Heart right ventricle (tissue), 16 donors: ENCODE results near the gene ATP2C2. TPM values are rescaled to one million over a fixed set of nuclear protein-coding genes. Genes with fewer than 3 reads are reported as not detected.

Source experiments
- ATAC-seq, 8 donors: fragments of 200-7000 bp; cut with Tn5 transposase; one replicate each; pipeline ENCODE4 v1.9.1; 2020; ENCODE audit warnings: mild to moderate bottlenecking in 8 of 8, moderate library complexity in 8 of 8, moderate number of reproducible peaks in 1 of 8
- DNase-seq, 2 donors: peaks; one replicate each; pipeline ENCODE4 v3.0.0-alpha.2; 2020
- H3K27ac ChIP-seq, 10 donors: fragments of 200-600 bp; sonication (generic) in 2 of 10; one replicate each; pipeline versions ENCODE4 v1.5.0 to v1.8.0; 2020 to 2022; ENCODE audit warnings: mild to moderate bottlenecking in 3 of 10
- H3K27me3 ChIP-seq, 7 donors: fragments of 200-600 bp; one replicate each; pipeline ENCODE4 v1.8.0; 2021 to 2022; ENCODE audit warnings: mild to moderate bottlenecking in 2 of 7
- H3K36me3 ChIP-seq, 9 donors: fragments of 200-600 bp; sonication (generic) in 1 of 9; one replicate each; pipeline versions ENCODE4 v1.5.0 to v1.8.0; 2020 to 2022; ENCODE audit warnings: mild to moderate bottlenecking in 2 of 9
- H3K4me1 ChIP-seq, 9 donors: fragments of 200-600 bp; sonication (generic) in 1 of 9; one replicate each; pipeline versions ENCODE4 v1.5.0 to v1.8.0; 2020 to 2022; ENCODE audit warnings: mild to moderate bottlenecking in 4 of 9
- H3K4me3 ChIP-seq, 10 donors: fragments of 200-600 bp; sonication (generic) in 2 of 10; one replicate each; pipeline versions ENCODE4 v1.5.0 to v1.8.0; 2020 to 2022; ENCODE audit warnings: mild to moderate bottlenecking in 7 of 10, moderate library complexity in 2 of 10
- H3K9me3 ChIP-seq, 11 donors: fragments of 200-600 bp in 10 of 11; sonication (generic) in 2 of 11; one replicate each; pipeline versions ENCODE4 v1.5.0 to v1.8.0; 2013 to 2022; ENCODE audit warnings: mild to moderate bottlenecking in 2 of 11, control low read depth in 1 of 11, moderate library complexity in 1 of 11
- CTCF ChIP-seq, 9 donors: fragments of 200-600 bp; sonication (generic) in 2 of 9; IDR thresholded peaks; one replicate each; pipeline versions ENCODE4 v1.5.0 to v1.8.0; 2021 to 2022; ENCODE audit warnings: antibody characterized with exemption in 9 of 9, mild to moderate bottlenecking in 5 of 9, moderate library complexity in 1 of 9
- WGBS, 2 donors: extraction: QIAGEN DNeasy Blood & Tissue Kit; methylation state at CpG; one replicate each; pipeline ENCODE4 v1.1.7; 2013; ENCODE audit warnings: inconsistent platforms in 1 of 2; 5-methylcytosine and 5-hydroxymethylcytosine counted together
- intact Hi-C, 10 donors: fragments of 100-400 bp; cut with DNase I; formaldehyde crosslinking; loops; one replicate each; pipeline versions ENCODE4 v1.11.1 to v1.14.2; 2022
- polyA plus RNA-seq, 2 donors: library from polyadenylated mRNA; stranded (reverse); fragments of 200-250 nt; gene quantifications; one replicate each; pipeline ENCODE4 v1.2.3, GENCODE V29; 2013
- total RNA-seq, 10 donors: library from RNA; stranded (reverse); fragmentation: NEBNext Ultra II Directional in 3 of 10; extraction: Animal tissue kit (Norgen Biotek cat#: 25700) in 3 of 10; gene quantifications; one replicate each; pipeline versions ENCODE4 v1.2.1 to v1.2.4, GENCODE V29; 2021 to 2023
- donor health status: Arrhythmogenic right ventricular cardiomyopathy.
- donor health status: ischemic (EF 13 %, LVEDD 7.1; RV severe dilation, severe dysfunction).
- donor health status: healthy with polysubstance abuse.
- donor health status: DM: no; HTN: yes; CAD: no.
- donor health status: DM: no; HTN: no; CAD: no.
- donor health status: ischemic (EF 25% LVEDD 6.9; RV normal size, moderate dysfunction).
- donor health status: ischemic (EF 25% LVEDD 5.7; RV mildly dilated, moderate dysfunction).
- donor health status: healthy.
- donor health status: DM: yes; HTN: yes; CAD: no.
- donor health status: Ischemic cardiomyopathy.
- donor health status: ischemic (EF 35%, LVEDD 5.7; RV mildly dilated, moderate dysfunction).
- donor health status: nonischemic (EF 11% LVEDD 7.7; RV severe dilation, severe dysfunction).
- donor health status: DM: yes; HTN: yes; CAD: no.
- donor health status: PGD.
- donor health status: ischemic (EF 29% LVEDD 5.4; RV normal size, mild dysfunction).
- donor health status: nonischemic (EF 23%, LVEDD 6.1; RV moderate dilation, normal function).

Gene ATP2C2
- total and polyA plus RNA-seq, 12 donors = 0.01 TPM; not detected in 11

DNA sequence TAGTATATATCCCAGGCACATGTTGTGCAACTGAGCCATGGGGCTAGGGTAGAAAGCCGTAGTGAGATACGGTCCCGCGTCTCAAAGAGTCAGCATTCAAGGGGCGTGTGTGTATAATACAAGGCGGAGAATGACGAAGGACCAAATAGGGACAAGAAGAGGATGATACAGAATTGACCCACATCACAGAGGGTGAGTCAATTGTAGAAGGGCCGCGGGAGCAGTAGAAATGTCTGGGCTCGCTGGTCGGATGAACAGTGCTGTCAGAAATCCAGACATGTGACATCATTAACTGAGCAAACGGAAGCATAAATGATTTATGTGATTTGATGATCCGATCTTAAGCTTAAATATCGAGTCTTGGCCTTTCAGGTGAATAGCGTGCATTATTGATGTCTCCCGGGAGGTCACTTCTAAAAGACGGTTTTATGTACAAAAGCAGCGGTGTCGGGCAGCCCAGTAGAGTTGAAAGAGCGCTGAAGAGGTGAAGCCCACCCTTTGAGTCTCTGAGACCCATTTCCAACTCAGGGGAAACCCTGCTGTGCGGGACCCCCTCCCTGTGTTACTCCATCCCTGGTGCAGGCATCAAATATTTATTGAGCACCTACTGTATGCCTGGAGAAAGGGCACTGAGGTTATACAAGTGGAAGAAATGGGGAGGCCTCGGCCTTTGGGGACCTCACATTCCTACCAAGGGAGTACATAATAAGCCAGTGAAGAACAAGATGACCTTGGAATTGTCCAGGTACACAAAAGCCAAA lies 45.1 kb downstream of the ATP2C2 start:
- intact Hi-C loops = no loop called here
- ATAC-seq (no peak), DNase-seq (no peak)
- peaks cover 0 to 12% (median 0%) of the 10 kb centered on the region in 9 donors for H3K4me1 ChIP-seq
- TF ChIP-seq CTCF (IDR thresholded peaks at IDR 0.05) = no peak
- no peaks in the 10 kb centered on the region for H3K36me3 ChIP-seq
- no peak overlapping the region for H3K4me3 ChIP-seq
- peaks cover 0 to 12% (median 2%) of the 10 kb centered on the region in 7 donors for H3K27me3 ChIP-seq
- no peaks in the 10 kb centered on the region for H3K9me3 ChIP-seq
- H3K27ac ChIP-seq = no peak overlapping the region
- 94 to 96% methylated on average over 22 of the region's 22 CpGs for WGBS, 2 donors

GRCh38 chr16:84414789-84415326 lies 46.5 kb downstream of the ATP2C2 start:
- intact Hi-C loops = loop anchor here in 1 of 10 donors (5.0 kb wide), 1 partner anchor 38 kb away; no protein-coding TSS in a partner anchor
- ATAC-seq (peak in 6 of 8 donors; percentile 39 to 71 (median 55)), DNase-seq (peak in 1 of 2 donors; percentile 25)
- Histone ChIP-seq H3K4me3 (no peak overlapping the region), H3K9me3 (no peaks in the 10 kb centered on the region), H3K4me1 (peaks cover 0 to 12% (median 0%) of the 10 kb centered on the region in 9 donors), H3K27ac (no peak overlapping the region), H3K36me3 (no peaks in the 10 kb centered on the region), H3K27me3 (peaks cover 0 to 15% (median 0%) of the 10 kb centered on the region in 7 donors)
- no peak for TF ChIP-seq CTCF (IDR thresholded peaks at IDR 0.05)
- 35 to 51% methylated on average over 12 of the region's 12 CpGs for WGBS, 2 donors

DNA sequence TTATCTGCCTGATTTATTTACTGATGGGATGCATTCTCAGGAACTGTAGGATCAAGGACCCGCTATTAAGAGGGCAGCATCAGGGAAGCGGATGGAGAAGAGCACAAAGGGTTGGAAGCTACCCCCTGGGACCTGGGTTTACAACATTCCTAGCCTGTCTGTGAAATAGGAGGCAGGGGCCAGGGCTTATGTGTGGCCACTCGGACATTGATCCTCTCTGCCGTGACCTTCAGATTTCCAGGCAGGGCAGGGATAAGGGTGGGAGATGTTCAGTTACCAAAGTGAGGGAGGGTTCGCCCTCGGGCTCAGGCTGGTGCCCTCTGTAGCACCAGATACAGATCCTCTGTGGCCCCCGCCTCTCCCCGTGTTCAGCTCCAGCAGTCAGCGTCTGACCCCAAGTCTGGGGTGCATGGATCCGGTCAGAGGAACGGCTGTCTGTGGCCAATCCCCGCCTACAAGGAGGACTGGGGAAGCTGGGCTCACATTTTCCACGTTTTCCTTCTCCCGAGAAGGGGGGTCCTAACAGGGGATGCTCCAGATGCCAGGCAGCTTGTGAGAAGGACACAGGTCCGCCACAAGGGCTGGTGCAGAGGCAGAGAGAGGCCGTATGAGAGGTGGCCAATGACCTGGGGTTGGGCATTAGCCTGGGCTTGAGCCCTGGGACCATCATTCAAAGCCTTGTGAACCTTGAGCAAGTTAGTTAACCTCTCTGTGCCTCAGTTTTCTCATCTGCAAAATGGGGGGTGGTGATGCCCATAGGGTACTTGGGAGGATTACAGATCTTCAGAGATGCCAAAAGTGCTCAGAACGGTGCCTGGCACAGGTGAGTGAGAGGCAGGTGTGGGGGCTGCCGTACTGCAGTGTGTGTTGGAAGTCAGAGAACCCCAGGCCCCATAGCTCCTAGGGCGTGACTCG lies 48.3 kb downstream of the ATP2C2 start:
- no peak for TF ChIP-seq CTCF (IDR thresholded peaks at IDR 0.05)
- no peak for DNase-seq
- Histone ChIP-seq H3K4me1 (peaks cover 0 to 10% (median 0%) of the 10 kb centered on the region in 9 donors), H3K9me3 (no peaks in the 10 kb centered on the region), H3K27me3 (peaks cover 0 to 17% (median 0%) of the 10 kb centered on the region in 7 donors), H3K36me3 (no peaks in the 10 kb centered on the region), H3K4me3 (no peak overlapping the region), H3K27ac (no peak overlapping the region)
- 74 to 75% methylated on average over 20 of the region's 20 CpGs for WGBS, 2 donors
- intact Hi-C loops = loop anchor here in 2 of 10 donors (2.0 to 5.0 kb wide), 2 partner anchors 39 to 66 kb away; no protein-coding TSS in a partner anchor
- no peak for ATAC-seq
